Common myeloid progenitor, CD34-positive (primary cell): ENCODE results near the gene EGLN1.
"Not testable (repeated sequence)": the region's sequence is repeated elsewhere in the genome, so short reads cannot be mapped to it uniquely, and the experiment has no call there.

Source experiments
- CTCF ChIA-PET: fragments of 350-600 bp; sonication (Branson Sonifier 250); formaldehyde crosslinking; loops from one replicate; lab custom pipeline; 2021; ENCODE audit warnings: antibody characterized with exemption; lab: Charles Lee
- POLR2A ChIA-PET: fragments of 350-600 bp; sonication (Branson Sonifier 250); formaldehyde crosslinking; loops from one replicate; lab custom pipeline; 2021; ENCODE audit warnings: antibody characterized with exemption; lab: Charles Lee
- DNase-seq, 3 donors: peaks; one replicate each; pipeline versions ENCODE4 v3.0.0 to v3.0.0-alpha.2; 2013
- H3K27ac ChIP-seq, 2 experiments: 1 replicate in 1 of 2; 2 replicates in 1 of 2; pipeline ENCODE4 v1.7.0; 2013; ENCODE audit warnings: inconsistent platforms in 2 of 2, low read length in 2 of 2, mild to moderate bottlenecking in 2 of 2, low read depth in 1 of 2, moderate library complexity in 1 of 2; ENCODE audit not compliant: severe bottlenecking in 2 of 2, insufficient read depth in 1 of 2, poor library complexity in 1 of 2
- H3K27me3 ChIP-seq, 5 experiments: replicated peaks in 2 of 5; 1 replicate in 3 of 5; 2 replicates in 2 of 5; pipeline versions ENCODE4 v1.6.1 to v1.7.0; 2013; ENCODE audit warnings: low read length in 4 of 5, mild to moderate bottlenecking in 2 of 5, moderate library complexity in 2 of 5, inconsistent platforms in 1 of 5; ENCODE audit not compliant: insufficient read depth in 5 of 5, control insufficient read depth in 4 of 5
- H3K36me3 ChIP-seq, 4 experiments: 1 replicate in 2 of 4; 2 replicates in 2 of 4; pipeline versions ENCODE4 v1.6.1 to v1.7.0; 2013; ENCODE audit warnings: low read length in 3 of 4, control low read depth in 1 of 4, mild to moderate bottlenecking in 1 of 4; ENCODE audit not compliant: control insufficient read depth in 4 of 4, insufficient read depth in 4 of 4
- H3K4me1 ChIP-seq, 4 experiments: 1 replicate in 3 of 4; 2 replicates in 1 of 4; pipeline versions ENCODE4 v1.6.1 to v1.7.1; 2013; ENCODE audit warnings: low read length in 3 of 4, mild to moderate bottlenecking in 3 of 4, control low read depth in 1 of 4, inconsistent platforms in 1 of 4, moderate library complexity in 1 of 4; ENCODE audit not compliant: control insufficient read depth in 4 of 4, insufficient read depth in 4 of 4; ENCODE audit errors: control extremely low read depth in 1 of 4
- H3K4me3 ChIP-seq, 7 experiments: 1 replicate in 4 of 7; 2 replicates in 3 of 7; pipeline versions ENCODE4 v1.5.1 to v1.7.0; 2013; ENCODE audit warnings: mild to moderate bottlenecking in 7 of 7, low read length in 6 of 7, moderate library complexity in 6 of 7, inconsistent platforms in 2 of 7, low read depth in 2 of 7, control low read depth in 1 of 7; ENCODE audit not compliant: insufficient read depth in 4 of 7, control insufficient read depth in 1 of 7; ENCODE audit errors: extremely low read depth in 1 of 7
- H3K9me3 ChIP-seq, 5 experiments: 1 replicate in 4 of 5; 2 replicates in 1 of 5; pipeline versions ENCODE4 v1.6.1 to v1.7.1; 2013; ENCODE audit warnings: low read length in 4 of 5, mild to moderate bottlenecking in 2 of 5, inconsistent platforms in 1 of 5, low read depth in 1 of 5, moderate library complexity in 1 of 5; ENCODE audit not compliant: control insufficient read depth in 4 of 5, insufficient read depth in 2 of 5; ENCODE audit errors: control extremely low read depth in 1 of 5
- WGBS: methylation state at CpG from one replicate; pipeline ENCODE4 v1.1.5; 2013; ENCODE audit not compliant: insufficient coverage; 5-methylcytosine and 5-hydroxymethylcytosine counted together

Gene EGLN1

GRCh38 chr1:231351816-231352215 is 70.3 kb downstream of the EGLN1 start:
- DNase-seq, result no peak
- Histone ChIP-seq H3K36me3 (peaks cover 12 to 53% (median 31%) of the 10 kb centered on the region in 4 experiments), H3K4me1 (peaks cover 0 to 4% (median 0%) of the 10 kb centered on the region in 4 experiments), H3K27me3 (no peaks in the 10 kb centered on the region), H3K27ac (no peak overlapping the region), H3K9me3 (no peaks in the 10 kb centered on the region), H3K4me3 (no peak overlapping the region)
- WGBS, result no CpG with 5 or more reads among the region's 2 CpGs
- ChIA-PET POLR2A (no interaction called here), CTCF (interaction anchor here (1.6 kb wide), 1 partner anchor 16 kb away, joined by 4 read pairs; no protein-coding TSS in a partner anchor)

GRCh38 chr1:231348856-231349255 is 73.2 kb downstream of the EGLN1 start:
- H3K27me3 ChIP-seq, DNase-seq, H3K4me1 ChIP-seq, H3K9me3 ChIP-seq, POLR2A ChIA-PET, H3K4me3 ChIP-seq, H3K27ac ChIP-seq: not testable (repeated sequence)
- no CpG with 5 or more reads among the region's 1 CpG for WGBS
- CTCF ChIA-PET, result interaction anchor here (1.1 to 2.6 kb wide), 3 partner anchors 10 to 255 kb away, joined by 3 to 16 read pairs (median 7); partner anchors contain the start of genes EXOC8 and SPRTN
- peaks cover 12 to 58% (median 31%) of the 10 kb centered on the region in 4 experiments for H3K36me3 ChIP-seq

GRCh38 chr1:231348442-231348841 is 73.6 kb downstream of the EGLN1 start:
- no peaks in the 10 kb centered on the region for H3K4me1 ChIP-seq
- H3K36me3 ChIP-seq, result peaks cover 12 to 61% (median 32%) of the 10 kb centered on the region in 4 experiments
- no peaks in the 10 kb centered on the region for H3K27me3 ChIP-seq
- WGBS, result 100% methylated on average over 3 of the region's 4 CpGs
- no peak overlapping the region for H3K4me3 ChIP-seq
- CTCF ChIA-PET, result interaction anchor here (1.1 to 2.6 kb wide), 3 partner anchors 10 to 255 kb away, joined by 3 to 16 read pairs (median 7); partner anchors contain the start of genes EXOC8 and SPRTN
- H3K9me3 ChIP-seq, result no peaks in the 10 kb centered on the region
- POLR2A ChIA-PET, result no interaction called here
- no peak overlapping the region for H3K27ac ChIP-seq
- DNase-seq, result no peak

GRCh38 chr1:231347961-231348360 is 74.1 kb downstream of the EGLN1 start:
- Histone ChIP-seq H3K27ac (no peak overlapping the region), H3K4me3 (no peak overlapping the region), H3K27me3 (no peaks in the 10 kb centered on the region), H3K4me1 (no peaks in the 10 kb centered on the region), H3K9me3 (no peaks in the 10 kb centered on the region), H3K36me3 (peaks cover 12 to 61% (median 31%) of the 10 kb centered on the region in 4 experiments)
- CTCF ChIA-PET, result interaction anchor here (2.6 kb wide), 1 partner anchor 9 kb away, joined by 16 read pairs; the partner anchor contains the start of genes EXOC8 and SPRTN
- WGBS, result 82% methylated on average over 2 of the region's 4 CpGs
- no peak for DNase-seq
- POLR2A ChIA-PET, result no interaction called here

- WGBS, result 95% methylated on average over 4 of the region's 6 CpGs
- H3K27me3 ChIP-seq, result no peaks in the 10 kb centered on the region
- ChIA-PET CTCF (interaction anchor here (0.6 to 1.2 kb wide), 2 partner anchors 17 to 34 kb away, joined by 4 to 5 read pairs; no protein-coding TSS in a partner anchor), POLR2A (no interaction called here)
- DNase-seq, result no peak
- H3K9me3 ChIP-seq, result no peaks in the 10 kb centered on the region
- H3K36me3 ChIP-seq, result peaks cover 2 to 18% (median 6%) of the 10 kb centered on the region in 4 experiments
- H3K4me3 ChIP-seq, result no peak overlapping the region
- peaks cover 21 to 32% (median 27%) of the 10 kb centered on the region in 4 experiments for H3K4me1 ChIP-seq
- no peak overlapping the region for H3K27ac ChIP-seq
Observed at GRCh38 chr1:231340328-231341013, 81.6 kb downstream of the EGLN1 start.

- H3K27ac ChIP-seq, result peak within 1 kb of the TSS; percentile 99
- WGBS, result 0% methylated on average over 22 of the region's 43 CpGs
Observed at GRCh38 chr1:231338270-231339128, 83.6 kb downstream of the EGLN1 start, which contains the start of gene SPRTN. SPRTN (plus strand) TSS chr1:231338293; CDS start chr1:231338384, 91 bp downstream.

More at GRCh38 chr1:231338270-231339128, 83.6 kb downstream of the EGLN1 start, which contains the start of gene SPRTN:
- Histone ChIP-seq H3K4me1 (peaks cover 28 to 50% (median 44%) of the 10 kb centered on the region in 4 experiments), H3K27me3 (no peaks in the 10 kb centered on the region), H3K36me3 (peaks cover 2 to 13% (median 4%) of the 10 kb centered on the region in 4 experiments), H3K4me3 (peak within 1 kb of the TSS; percentile 89 to 100 (median 99)), H3K9me3 (no peaks in the 10 kb centered on the region)
- ChIA-PET POLR2A (no interaction called here), CTCF (interaction anchor here (1.1 to 2.3 kb wide), 4 partner anchors 11 to 23 kb away, joined by 3 to 16 read pairs (median 4); no protein-coding TSS in a partner anchor)
- peak; percentile 11 to 53 (median 44) for DNase-seq
